Activated CD4-positive, alpha-beta T cell treated with anti-CD3 and anti-CD28 coated beads, Interleukin-2, amount 50 U/mL, for 48 hours (primary cell): Measurements from ENCODE around the gene SYNPO2.
"Not testable (repeated sequence)": the region's sequence is repeated elsewhere in the genome, so short reads cannot be mapped to it uniquely, and the experiment has no call there.

ENCODE experiments used
- DNase-seq, 2 experiments: peaks; one replicate each; pipeline ENCODE4 v3.0.0-alpha.2; 2020

The SYNPO2 gene

DNA sequence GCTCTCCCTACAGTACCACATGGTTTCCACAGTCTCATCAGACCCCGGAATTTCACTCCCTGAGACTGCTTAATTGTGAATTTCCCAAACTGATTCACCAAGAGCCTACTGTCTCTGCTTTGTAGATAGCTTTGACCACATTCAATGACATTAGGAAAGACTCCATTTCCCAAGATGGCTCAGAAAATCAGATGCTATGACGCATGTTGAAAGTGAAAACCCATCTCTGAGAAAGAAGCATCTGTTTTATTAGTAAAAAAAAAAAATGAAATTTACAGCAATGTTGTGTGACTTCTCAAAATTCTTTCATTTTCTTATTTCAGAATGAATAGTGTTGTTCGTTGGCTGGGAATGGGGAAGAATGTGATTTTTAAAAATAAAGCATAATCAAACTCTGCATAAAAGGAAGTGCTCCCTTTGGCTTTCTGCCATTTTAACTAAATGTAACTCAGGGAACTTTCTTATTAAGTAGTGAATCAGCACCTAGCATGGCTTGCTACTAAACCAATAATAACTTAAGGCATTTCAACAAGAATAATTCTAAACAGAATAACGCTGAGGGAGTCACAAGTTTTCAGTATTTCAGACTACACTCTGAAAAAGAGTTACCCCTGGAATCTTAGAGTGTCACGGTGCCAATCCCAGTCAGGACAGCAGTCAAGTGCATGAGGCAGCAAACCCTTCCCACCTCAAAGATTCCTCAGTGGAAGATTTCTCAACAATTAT, 149.6 kb downstream of the SYNPO2 start:
- DNase-seq = no peak

DNA sequence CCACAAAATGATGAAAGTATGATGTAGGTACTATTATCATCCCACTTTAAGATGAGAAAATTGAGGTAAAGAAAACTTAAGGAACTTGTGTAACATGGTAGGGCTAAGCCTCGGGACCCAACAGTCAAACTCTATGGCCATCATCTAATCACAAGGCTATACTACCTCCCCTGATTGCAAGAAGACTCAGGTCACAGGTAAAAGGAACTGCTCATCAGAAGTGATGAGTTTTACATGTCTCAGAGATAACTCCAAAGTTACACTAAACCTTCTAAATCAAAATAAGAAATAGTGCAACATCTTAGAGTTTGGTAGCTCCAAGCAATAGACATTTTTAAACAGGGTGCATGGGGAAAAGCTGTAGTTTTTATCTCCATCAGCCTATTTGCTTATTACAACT, 150.5 kb downstream of the SYNPO2 start:
- no peak for DNase-seq

DNA sequence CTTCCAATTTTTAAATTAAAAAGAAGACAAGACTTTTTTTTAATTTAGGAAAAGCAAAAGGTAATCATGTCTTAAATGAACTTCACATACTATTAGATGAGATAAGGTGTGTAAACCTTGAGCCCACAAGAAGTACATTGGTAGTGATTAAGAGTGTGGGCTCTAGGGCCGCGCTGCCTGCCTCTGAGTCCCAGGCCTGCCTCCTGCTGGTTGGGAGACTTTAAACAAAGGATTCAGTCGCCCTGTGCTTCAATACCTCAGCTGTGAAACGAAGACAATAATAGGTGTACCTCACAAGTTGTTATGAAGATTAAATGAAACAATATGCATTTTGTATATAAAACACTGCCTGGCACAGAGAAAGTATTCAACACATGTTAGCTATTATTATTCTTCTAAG, 151.1 kb downstream of the SYNPO2 start:
- DNase-seq = no peak

DNA sequence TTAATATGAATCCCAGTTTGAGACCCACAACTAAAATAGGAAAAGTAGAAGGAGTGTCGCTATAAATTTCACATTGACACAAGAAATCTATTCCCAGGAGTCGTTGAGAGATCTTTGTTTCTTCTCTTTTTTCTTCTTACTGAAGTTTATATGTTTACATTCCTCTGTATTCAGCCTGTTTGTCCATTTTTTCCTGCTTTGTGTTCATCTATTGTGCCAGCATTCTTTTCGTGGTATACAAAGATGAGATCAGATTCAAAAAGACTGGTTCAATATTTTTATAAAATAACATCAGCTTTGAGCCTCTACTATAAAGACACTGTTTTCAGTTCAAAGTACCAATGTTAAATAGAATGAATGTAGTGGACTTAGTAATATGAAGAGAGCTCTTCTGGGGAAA, 151.6 kb downstream of the SYNPO2 start:
- no peak for DNase-seq

DNA sequence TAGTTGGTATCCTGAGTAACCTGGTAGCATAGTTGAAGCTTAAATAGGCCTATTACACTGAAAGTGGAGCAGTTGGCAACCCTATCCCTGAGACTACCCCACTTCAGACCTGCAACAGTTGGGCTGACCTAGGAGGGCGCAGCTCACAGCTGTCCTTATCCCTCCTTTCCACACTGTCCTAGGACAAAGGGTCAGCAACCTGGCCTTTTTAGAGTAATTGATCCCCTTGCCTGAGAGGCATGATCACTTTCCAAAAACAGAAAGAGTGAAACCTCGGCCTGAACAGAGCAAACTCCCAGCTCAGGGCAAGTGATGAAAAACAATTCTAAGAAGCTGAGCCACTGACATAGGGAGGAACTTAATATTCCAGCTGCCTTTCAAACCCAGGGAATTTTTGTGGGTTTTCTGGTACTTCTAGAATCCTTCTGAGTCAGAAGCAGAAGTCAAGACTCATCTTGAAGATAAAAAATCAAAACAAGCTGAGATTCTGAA, 152.1 kb downstream of the SYNPO2 start:
- no peak for DNase-seq

DNA sequence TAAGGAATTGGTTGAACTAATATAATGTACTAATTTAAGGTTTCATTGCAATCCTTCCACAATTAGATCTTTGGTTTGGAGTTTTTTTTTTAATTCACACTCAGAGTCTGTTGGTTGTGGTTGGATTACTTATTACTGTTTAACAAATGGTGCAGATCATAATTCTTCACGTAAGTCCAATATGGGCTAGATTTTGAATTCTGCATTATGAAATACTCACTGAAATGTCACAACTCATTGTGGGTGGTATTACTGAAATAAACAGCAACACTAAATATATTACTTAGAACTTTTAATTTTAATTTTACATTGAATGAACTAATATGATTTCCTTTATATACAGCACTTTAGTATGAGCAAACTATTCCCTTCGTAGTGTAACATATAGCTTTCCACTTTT, 152.7 kb downstream of the SYNPO2 start:
- no peak for DNase-seq

DNA sequence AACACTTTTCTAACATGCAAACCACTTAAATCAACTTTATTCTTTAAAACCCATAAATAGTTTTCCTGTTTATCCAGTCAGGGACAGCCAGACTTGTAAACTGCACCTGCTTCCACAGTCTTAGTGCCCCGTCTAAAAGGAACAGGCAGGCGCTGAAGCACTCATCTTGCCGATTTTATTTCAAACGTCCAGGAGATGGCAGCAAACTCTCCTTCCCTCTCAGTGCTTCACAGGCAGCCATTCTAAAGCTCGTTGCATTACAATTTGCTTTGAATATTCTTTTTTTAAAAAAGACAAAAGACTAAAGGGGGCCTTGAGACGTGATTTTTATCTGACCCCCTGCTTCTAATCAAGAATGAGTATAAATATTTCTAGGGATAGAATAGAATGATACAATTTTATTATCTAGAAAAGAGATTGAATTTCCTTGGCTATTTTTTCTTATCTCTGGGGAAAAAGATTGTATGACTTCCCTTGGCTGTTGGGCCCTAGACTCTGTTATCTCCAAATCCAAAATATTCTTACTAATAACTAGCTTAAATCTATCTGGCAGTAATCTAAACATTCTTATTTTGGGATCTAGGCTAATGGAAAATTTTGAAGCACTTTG, 153.4 kb downstream of the SYNPO2 start:
- DNase-seq = peak; percentile 21 to 47

DNA sequence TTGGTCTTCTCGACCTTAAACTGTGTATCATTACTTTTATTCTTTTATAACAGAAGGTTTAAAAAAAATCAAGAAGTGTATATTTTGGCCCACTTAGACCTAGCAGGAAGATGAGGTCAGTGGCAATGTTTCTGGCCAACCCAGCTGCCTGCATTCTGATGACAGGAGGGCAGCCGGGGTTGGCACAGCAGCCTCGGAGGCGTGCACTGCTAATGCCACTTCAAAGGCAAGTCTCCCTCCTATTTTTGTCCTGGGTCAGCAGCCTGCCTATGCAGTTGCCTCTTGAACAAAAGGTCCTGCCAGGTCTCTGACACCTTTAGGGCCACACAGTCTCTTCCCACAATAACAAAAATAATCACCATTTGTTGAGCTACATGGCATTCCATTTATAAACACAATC, 157.6 kb downstream of the SYNPO2 start:
- no peak for DNase-seq

DNA sequence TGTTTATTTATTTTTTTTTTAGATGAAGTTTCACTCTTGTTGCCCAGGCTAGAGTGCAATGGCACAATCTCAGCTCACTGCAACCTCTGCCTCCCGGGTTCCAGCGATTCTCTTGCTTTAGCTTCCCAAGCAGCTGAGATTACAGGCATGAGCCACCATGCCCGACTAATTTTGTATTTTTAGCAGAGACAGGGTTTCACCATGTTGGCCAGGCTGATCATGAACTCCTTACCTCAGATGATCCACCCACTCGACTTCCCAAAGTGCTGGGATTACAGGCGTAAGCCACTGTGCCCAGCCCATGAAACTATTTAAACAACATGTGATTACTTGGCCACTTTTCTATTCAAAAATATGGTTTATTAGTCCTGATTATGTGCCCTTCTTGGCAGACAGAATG, 158.4 kb downstream of the SYNPO2 start:
- not testable (repeated sequence) for DNase-seq

DNA sequence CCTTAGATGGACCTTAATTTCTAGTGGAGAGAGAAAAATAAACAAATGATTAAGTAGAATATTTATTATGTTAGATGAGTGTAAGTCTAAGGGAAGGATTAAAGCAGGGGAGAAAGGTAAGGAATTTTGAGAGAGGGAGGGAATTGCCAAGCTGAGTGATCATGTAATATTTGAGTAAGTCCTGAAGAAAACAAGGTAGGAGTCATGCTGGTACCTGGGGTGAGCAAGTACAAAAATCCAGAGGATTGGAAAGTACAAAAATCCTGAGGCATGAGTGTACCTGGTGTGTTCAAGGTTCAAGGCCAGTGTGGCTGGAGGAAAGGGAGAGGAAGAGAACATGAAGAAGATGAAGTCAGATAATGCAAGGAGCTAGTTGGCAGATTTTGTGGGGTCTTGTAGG, 159.8 kb downstream of the SYNPO2 start:
- DNase-seq = no peak

DNA sequence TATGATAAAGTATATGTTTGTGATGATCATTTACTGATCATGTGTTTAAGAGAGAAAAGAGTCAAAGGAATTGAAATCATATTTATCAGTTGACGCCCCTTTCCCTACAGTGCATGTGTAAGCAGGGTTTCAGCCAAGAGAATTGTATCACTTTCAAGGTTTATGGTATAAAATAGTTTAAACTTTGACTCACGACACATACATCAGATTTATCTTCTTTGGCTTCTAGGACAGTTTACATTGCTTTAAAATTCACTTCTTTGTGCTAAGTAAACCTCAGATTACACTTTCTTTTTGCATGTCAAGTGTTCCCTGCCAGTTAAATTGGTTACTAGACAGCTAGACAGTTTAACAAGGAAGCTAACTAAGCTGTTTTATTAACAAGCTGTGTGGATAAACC, 160.7 kb downstream of the SYNPO2 start:
- no peak for DNase-seq

DNA sequence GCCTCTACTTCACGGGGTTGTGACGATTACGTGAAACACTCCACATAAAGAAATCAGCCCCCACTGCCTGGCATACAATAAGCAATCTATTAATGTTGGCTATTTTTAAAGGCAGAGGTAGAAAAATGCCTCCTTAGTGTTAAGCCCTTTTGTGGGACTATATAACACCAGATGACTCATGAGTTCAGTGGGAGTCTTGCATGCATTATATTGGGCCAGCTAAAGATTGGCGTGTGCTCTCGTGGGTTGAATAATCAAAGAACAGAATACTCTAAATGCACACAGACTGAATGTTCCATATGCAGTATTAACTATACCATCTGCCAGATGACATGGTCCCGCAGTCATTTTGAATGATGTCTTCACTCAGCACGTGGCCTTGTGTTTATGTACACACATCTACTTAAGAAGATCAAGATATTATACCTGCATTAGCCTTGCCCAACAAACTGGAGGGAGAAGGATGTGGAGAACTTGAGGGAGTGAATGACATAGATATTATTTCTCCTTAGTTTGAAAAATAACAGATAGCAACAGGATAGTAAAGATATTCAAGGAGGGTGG, 162.0 kb downstream of the SYNPO2 start:
- DNase-seq = no peak

DNA sequence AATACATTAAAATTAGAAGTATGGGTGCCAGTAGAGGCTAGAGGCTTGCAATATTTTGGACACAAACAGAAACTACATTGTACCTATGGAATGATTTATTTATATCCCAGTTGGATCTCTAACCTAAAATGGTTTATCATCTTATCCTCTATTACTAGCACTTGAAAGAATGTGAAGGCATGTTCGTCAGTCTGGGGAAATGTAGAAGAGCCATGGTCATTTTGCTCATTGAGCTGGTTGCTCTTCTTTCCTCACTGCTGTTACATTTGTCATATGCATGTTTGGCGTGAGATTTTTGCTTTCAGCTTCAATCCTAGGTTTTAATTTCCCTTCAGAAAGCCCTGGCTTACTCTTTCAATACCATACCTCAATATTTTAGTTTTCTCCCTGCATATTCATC, 164.6 kb downstream of the SYNPO2 start:
- DNase-seq = no peak

DNA sequence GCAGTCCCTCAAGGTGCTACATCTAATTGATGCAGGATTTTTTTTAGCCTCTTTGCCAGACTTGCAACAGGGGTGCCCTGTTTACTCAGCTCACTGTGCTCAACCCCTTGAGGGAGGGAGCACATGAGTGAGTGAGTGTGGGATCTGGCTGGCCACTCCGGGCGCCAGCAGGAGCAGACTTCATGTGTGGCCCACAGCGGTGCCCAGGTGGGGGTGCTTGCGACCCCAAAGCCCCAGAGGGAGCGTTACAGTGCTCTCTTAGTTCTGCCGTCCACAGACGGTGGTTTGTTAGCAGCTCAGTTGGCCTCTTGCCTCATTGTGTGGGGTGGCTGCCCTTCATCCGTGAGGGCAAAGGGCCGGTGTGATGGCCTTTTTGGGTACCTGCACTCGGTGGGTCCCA, 165.3 kb downstream of the SYNPO2 start:
- DNase-seq = no peak

DNA sequence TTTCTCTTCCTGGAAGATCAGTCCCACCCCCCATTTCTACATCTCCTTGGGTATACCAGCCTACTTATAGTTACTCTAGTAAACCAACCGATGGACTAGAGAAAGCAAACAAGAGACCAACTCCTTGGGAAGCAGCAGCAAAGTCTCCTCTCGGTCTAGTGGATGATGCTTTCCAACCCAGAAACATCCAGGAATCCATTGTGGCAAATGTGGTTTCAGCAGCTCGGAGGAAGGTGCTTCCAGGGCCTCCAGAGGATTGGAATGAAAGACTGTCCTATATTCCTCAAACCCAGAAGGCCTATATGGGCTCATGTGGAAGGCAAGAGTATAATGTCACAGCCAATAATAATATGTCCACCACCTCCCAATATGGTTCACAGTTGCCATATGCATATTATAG, 168.8 kb downstream of the SYNPO2 start:
- no peak for DNase-seq

DNA sequence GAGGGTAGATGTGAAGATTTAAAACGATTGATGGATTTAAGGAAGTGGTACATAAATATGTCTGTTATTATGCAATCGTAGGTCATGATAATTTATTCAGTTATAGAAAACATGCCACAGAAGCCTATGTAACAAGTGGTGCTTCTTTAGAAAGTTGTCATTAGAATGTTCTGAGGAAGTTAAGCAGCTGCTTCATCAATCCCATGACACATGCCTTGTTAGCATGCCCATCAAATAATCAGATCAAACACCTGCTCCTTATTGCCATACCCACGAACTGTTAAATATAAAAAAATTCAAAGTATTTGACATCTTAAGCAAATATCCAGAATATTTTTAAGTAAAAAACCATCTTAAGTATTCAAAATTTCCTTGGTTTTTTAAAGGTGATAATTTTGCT, 170.6 kb downstream of the SYNPO2 start:
- DNase-seq = no peak

DNA sequence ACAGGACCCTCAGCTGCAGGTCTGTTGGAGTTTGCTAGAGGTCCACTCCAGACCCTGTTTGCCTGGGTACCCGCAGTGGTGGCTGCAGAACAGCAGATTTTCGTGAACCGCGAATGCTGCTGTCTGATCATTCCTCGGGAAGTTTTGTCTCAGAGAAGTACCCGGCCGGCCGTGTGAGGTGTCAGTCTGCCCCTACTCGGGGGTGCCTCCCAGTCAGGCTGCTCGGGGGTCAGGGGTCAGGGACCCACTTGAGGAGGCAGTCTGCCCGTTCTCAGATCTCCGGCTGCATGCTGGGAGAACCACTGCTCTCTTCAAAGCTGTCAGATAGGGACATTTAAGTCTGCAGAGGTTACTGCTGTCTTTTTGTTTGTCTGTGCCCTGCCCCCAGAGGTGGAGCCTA, 178.5 kb downstream of the SYNPO2 start:
- not testable (repeated sequence) for DNase-seq

DNA sequence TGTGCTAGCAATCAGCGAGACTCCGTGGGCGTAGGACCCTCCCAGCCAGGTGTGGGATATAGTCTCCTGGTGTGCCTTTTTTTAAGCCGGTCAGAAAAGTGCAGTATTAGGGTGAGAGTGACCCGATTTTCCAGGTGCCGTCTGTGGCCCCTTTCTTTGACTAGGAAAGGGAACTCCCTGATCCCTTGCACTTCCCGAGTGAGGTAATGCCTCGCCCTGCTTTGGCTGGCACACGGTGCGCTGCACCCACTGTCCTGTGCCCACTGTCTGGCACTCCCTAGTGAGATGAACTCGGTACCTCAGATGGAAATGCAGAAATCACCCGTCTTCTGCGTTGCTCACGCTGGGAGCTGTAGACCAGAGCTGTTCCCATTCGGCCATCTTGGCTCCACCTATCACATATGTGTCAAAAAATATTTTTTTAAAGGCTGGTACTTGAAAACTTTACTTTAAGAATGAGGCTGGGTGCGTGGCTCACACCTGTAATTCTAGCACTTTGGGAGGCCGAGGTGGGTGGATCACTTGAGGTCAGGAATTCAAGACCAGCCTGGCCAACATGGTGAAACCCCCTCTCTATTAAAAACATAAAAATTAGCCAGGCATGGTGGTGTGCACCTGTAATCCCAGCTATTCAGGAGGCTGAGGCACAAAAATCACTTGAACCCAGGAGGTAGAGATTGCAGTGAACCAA, 179.2 kb downstream of the SYNPO2 start:
- DNase-seq = not testable (repeated sequence)

DNA sequence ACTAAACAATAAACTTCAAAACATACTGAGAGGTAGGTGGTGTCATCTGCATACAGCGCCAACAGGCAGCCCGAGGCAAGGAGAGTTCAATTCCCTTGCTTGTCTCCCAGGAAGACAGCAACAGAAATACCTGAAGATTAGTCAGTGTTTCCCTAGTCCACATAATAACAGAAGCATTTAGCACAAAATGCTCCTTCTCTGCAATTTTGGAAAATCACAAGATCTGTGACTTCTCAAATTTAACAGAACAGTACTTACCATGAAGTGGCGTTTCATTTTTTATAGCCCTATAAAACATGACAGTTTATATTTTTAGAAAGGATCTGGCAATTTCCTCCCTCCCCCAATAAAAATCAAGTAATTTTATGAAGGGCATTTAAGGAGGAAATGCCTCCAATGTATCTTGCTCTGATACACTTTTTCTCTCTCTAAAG, 179.9 kb downstream of the SYNPO2 start:
- no peak for DNase-seq

DNA sequence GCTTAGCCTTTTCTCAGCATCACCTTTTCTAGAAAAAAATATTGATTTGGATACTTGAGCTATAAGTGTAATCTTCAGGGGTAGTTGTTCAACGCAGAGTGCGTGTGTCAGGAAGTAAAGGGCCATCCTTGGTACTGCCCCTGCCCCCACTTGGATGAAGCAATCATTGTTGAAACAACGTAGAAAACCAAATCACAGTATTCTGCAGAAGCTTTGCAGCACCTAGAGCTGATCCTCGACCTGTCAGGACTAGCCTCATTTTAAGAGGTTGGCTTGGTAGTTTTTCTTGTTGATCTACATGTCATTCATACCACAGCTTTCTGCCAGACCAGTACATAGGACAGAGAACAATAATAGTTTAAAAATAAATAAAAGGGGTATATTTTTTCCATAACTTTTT, 181.6 kb downstream of the SYNPO2 start:
- no peak for DNase-seq

DNA sequence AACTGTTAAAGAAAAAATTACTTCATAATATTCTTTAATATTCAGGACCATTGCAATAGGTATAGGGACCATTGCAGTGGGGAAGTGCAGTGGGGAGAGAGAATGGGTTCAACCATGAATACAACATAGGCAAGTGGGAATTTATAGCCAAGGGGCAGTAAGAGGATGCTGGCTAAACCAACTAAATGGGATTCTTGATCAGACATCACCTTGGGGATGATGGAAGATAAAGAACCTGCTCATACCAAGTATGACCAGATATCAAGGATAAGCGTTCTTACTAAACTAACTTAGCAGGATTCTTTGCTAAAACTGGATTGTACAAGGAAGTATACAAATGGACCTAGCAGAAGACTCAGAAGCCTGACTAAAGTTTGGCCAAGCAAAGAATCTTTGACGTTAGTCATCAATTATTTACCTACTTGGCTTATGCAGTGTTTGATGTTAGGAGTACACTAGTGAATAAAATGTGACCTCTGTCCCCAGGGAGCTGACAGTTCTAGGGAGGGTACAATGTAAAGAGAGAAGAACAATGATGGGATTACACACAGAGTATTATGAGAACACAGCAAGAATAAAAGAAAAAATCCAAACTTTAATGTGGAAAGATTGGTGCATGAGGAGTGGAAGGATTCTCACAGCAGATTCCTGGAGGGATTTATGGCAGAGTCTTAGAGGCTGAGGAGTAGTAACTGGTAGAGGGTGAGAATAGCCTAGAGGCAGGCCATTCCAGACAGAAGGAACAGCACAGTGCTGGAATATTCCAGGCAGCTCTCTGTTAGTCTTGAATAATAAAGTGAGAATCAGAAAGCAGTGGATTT, 192.3 kb downstream of the SYNPO2 start:
- DNase-seq = no peak

DNA sequence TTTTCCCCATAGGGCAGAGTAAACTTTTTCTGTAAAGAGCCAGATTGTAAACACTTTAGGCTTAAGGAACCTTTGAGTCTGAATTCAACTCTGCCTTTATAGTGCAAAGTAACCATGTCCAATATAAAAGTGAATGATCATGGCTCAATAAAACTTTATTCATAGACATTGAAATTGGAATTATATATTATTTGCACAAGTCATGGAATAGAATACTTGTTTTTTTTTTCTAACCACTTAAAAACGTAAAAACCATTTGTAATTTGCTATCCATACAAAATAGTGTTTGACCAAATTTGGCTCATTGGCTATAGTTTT, 192.8 kb downstream of the SYNPO2 start:
- no peak for DNase-seq

DNA sequence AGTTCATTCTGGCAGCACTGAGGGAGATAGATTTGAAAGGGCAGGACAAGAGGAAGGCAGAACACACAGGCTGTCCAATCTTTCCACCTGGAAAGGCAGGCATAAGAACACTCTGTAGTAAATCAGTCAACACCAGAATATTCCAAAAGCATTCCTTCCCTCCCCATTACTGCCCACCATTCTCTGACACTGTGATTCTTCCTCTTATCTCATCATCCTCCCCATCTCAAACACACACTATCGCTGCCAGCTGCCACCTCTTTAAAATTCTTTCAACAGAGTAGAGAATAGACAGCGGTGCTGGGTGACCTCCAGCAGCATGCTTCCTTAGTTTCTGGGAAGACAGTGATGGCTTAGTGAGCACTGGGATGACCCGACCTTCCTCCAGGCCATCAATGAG, 193.3 kb downstream of the SYNPO2 start:
- DNase-seq = no peak
